Thoracic aorta (tissue), 2 donors: ENCODE data around the gene GGT6. TPM values are rescaled to one million over a fixed set of nuclear protein-coding genes. Genes with fewer than 3 reads are reported as not detected.
"Not testable (repeated sequence)": the region's sequence is repeated elsewhere in the genome, so short reads cannot be mapped to it uniquely, and the experiment has no call there.

Experiments
- ATAC-seq: fragments of 150-250 bp; one replicate; pipeline ENCODE4 v1.8.0; 2017; ENCODE audit warnings: low read depth; ENCODE audit not compliant: insufficient number of reproducible peaks, low FRiP score
- DNase-seq: peaks from one replicate; pipeline ENCODE4 v3.0.0-alpha.2; 2020; ENCODE audit warnings: low spot score
- H3K27ac ChIP-seq, 2 donors: fragments of 200-600 bp; sonication (generic); 1 replicate in 1 of 2; 2 replicates in 1 of 2; pipeline ENCODE4 v1.5.1; 2016; ENCODE audit warnings: mild to moderate bottlenecking in 2 of 2, moderate library complexity in 2 of 2
- H3K27me3 ChIP-seq: fragments of 200-600 bp; sonication (generic); replicated peaks from 2 replicates; pipeline ENCODE4 v1.6.0; 2016; ENCODE audit warnings: mild to moderate bottlenecking; ENCODE audit not compliant: insufficient read depth
- H3K36me3 ChIP-seq: fragments of 200-600 bp; sonication (generic); one replicate; pipeline ENCODE4 v1.5.1; 2016
- H3K4me1 ChIP-seq, 2 donors: fragments of 200-600 bp; sonication (generic); 1 replicate in 1 of 2; 2 replicates in 1 of 2; pipeline versions ENCODE4 v1.5.1 to v1.6.0; 2016; ENCODE audit warnings: low read depth in 2 of 2, mild to moderate bottlenecking in 1 of 2; ENCODE audit not compliant: control insufficient read depth in 1 of 2
- H3K4me3 ChIP-seq: fragments of 200-600 bp; sonication (generic); 2 replicates; pipeline ENCODE4 v1.5.1; 2016; ENCODE audit warnings: mild to moderate bottlenecking
- H3K9me3 ChIP-seq: fragments of 200-600 bp; sonication (generic); 2 replicates; pipeline ENCODE4 v1.5.1; 2016
- CTCF ChIP-seq: fragments of 200-600 bp; sonication (generic); IDR thresholded peaks from one replicate; pipeline ENCODE4 v1.5.1; 2019; ENCODE audit warnings: antibody characterized with exemption
- total RNA-seq, 2 donors: library from RNA; depleted of rRNA; stranded (reverse); fragments of >200 nt; gene quantifications; one replicate each; pipeline versions ENCODE4 v1.1.0 to v1.2.3, GENCODE V29; 2016

Gene GGT6
- total RNA-seq, 2 donors from 2014 or later = not detected

GRCh38 chr17:4599505-4600281, 39.3 kb upstream of the GGT6 start:
- H3K27ac ChIP-seq = no peak overlapping the region
- DNase-seq (no peak), ATAC-seq (no peak)
- TF ChIP-seq CTCF = no peak
- no peaks in the 10 kb centered on the region for H3K27me3 ChIP-seq
- H3K36me3 ChIP-seq = no peaks in the 10 kb centered on the region
- H3K9me3 ChIP-seq = no peaks in the 10 kb centered on the region
- H3K4me1 ChIP-seq = no peaks in the 10 kb centered on the region
- no peak overlapping the region for H3K4me3 ChIP-seq

- H3K9me3 ChIP-seq = no peaks in the 10 kb centered on the region
- ATAC-seq (no peak), DNase-seq (no peak)
- H3K4me3 ChIP-seq = no peak overlapping the region
- no peaks in the 10 kb centered on the region for H3K27me3 ChIP-seq
- no peak overlapping the region for H3K27ac ChIP-seq
- no peaks in the 10 kb centered on the region for H3K36me3 ChIP-seq
- no peak for TF ChIP-seq CTCF
- no peaks in the 10 kb centered on the region for H3K4me1 ChIP-seq
Measured at GRCh38 chr17:4598776-4599504, 38.6 kb upstream of the GGT6 start.

- no peak for TF ChIP-seq CTCF
- no peak for DNase-seq
- no peak overlapping the region for H3K27ac ChIP-seq
Measured at GRCh38 chr17:4597975-4598374, 37.6 kb upstream of the GGT6 start.

GRCh38 chr17:4596636-4597380, 36.4 kb upstream of the GGT6 start:
- no peaks in the 10 kb centered on the region for H3K36me3 ChIP-seq
- no peaks in the 10 kb centered on the region for H3K27me3 ChIP-seq
- DNase-seq (no peak), ATAC-seq (no peak)
- no peak overlapping the region for H3K4me3 ChIP-seq
- no peaks in the 10 kb centered on the region for H3K9me3 ChIP-seq
- TF ChIP-seq CTCF = no peak
- H3K27ac ChIP-seq = no peak overlapping the region
- no peaks in the 10 kb centered on the region for H3K4me1 ChIP-seq

More at GRCh38 chr17:4597975-4598374, 37.6 kb upstream of the GGT6 start:
- ATAC-seq = no peak
- no peaks in the 10 kb centered on the region for H3K36me3 ChIP-seq
- H3K27me3 ChIP-seq = no peaks in the 10 kb centered on the region
- H3K4me3 ChIP-seq = no peak overlapping the region
- H3K4me1 ChIP-seq = no peaks in the 10 kb centered on the region
- no peaks in the 10 kb centered on the region for H3K9me3 ChIP-seq

GRCh38 chr17:4595685-4596342, 35.4 kb upstream of the GGT6 start:
- not testable (repeated sequence) for H3K4me1 ChIP-seq, H3K4me3 ChIP-seq, H3K27me3 ChIP-seq, H3K27ac ChIP-seq, H3K36me3 ChIP-seq, H3K9me3 ChIP-seq, ATAC-seq, DNase-seq
